Hematopoietic multipotent progenitor cell treated with erythropoietin and hydrocortisone succinate and interleukin-3 and kit ligand, for 15 days (in vitro differentiated cells): ENCODE data around the gene PEAK1.
"Not testable (repeated sequence)": the region's sequence is repeated elsewhere in the genome, so short reads cannot be mapped to it uniquely, and the experiment has no call there.

ENCODE experiments used
- DNase-seq: peaks from one replicate; pipeline ENCODE4 v3.0.0-alpha.2; 2015; ENCODE audit warnings: low spot score

The PEAK1 gene

DNA sequence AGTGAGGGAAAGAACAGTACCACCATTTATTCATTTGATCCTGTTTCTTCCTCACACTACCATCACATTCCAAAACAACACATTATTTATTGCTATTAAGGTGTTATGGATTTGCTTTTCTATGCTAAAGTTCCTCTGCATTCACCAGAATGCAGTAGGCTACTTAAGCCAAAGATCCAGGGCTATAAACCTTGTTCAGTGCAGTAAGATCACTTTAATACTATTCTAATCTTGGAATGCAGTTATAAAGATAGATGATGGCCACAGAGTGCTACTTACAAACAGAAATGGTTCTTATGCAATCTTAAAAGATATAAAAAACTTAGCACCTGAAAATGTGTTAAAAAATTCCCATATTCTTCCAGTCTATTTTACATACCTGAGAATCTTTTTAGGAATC is 241.5 kb downstream of the PEAK1 start:
- DNase-seq: no peak

DNA sequence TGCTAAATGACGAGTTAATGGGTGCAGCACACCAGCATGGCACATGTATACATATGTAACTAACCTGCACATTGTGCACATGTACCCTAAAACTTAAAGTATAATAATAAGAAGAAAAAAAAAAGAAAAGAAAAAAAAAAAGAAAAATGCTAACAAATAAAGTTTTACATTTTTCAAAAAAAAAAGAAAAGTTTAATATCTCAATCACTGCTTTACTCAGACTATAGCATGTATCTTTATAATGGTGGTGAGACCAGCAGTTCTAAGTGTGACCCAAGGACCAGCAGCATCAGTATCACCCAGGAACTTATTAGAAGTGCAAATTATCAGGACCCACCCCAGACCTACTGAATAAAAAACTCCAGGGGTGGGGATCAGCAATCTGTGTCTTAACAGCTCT is 243.8 kb downstream of the PEAK1 start:
- not testable (repeated sequence) for DNase-seq

DNA sequence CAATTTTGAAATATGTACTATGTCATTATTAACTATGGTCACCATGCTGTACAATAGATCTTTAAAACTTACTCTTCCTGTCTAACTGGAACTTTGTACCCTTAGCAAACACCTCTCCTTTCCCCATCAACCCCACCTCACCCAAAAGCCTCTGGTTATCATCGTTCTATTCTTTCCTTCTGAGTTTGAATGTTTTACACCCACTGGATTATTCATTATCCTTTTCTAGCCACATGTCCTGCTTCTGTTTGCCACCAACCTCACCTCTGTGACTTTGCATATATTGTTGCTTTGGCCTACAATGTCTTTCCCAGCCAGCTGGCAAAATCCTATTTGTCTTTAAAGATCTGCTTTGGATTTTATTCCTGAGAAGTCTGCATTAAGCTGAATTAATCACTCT is 246.4 kb downstream of the PEAK1 start:
- no peak for DNase-seq

DNA sequence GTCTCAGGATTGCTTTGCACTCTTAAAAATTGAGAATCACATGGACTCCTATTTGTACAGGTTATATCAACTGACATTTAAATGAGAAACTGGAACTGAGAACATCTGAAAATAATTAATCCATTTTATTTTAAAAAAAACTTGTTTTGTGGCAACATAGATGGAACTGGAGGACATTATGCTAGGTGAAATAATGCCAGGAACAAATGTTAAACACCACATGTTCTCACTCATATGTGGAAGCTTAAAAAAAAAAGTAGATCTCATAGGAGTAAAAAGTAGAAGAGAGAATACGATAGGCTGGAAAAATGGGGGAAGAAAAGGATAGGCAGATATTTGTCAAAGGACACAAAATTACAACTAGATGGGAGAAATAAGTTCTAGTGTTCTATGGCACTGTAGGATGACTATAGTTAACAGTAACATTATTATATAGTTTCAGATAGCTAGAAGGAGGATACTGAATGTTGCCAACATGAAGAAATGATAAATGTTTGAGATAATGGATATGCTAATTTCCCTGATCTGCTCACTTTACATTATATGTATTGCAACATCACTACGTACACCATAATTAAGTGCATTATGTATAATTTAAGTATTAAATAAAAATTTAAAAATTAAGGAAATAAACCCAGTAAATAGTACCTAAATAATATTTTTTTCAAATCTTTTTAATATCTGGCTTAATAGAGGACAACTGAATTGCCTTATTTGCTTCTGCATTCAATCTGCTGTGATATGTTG is 248.5 kb downstream of the PEAK1 start:
- no peak for DNase-seq

DNA sequence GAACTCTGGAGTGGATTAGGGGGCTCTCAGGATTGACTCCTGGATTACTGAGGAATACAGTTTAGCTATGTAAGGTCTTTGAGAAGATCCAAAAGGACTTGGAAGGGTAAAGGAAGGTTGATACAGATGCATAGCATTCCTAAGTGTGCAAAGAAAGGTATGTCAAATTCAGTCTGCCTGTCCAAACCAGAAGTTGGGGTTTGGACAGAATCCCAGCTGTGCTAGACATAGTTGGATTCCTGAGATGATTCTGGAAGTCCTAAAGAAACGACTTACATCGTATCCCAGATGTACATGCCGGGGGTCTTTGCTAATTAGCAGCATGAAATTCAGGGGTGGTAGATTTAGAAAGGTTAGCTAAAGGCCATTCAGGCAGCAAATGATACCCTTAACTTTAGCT is 251.3 kb downstream of the PEAK1 start:
- DNase-seq: no peak

DNA sequence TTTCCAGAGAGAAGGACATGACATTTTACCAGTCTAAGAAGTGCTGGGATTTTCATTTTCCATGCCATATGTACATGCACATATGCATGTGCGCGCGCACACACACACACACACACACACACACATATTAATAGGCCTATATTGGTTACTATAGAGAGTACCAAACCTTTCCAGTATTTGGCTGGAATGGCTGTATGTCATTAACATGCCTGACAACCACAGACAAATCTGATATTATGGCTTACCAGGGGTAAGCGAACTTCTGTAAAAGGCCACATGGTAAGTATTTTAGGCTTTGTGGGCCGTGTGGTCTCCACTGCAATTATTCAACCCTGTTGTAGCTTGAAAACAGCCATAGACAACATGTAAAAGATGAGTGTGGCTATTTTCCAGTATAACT is 251.8 kb downstream of the PEAK1 start:
- no peak for DNase-seq

DNA sequence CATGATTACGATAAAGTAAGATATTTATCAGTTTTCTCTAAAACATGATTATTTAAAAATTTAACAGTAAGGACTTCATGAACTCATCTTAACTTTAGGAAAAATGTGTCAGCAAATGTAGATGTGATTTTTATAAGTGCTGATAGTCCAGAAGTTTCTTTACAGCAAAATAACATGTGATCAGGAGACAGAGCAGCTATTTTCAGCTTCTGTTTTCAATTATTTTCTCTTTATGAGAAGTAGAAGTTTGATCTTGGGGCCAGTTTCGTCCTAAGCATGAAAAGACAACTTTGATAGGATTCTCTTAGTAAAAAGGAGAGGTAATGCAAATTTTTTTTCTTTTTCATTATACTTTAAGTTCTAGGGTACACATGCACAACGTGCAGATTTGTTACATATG is 252.5 kb downstream of the PEAK1 start:
- no peak for DNase-seq

DNA sequence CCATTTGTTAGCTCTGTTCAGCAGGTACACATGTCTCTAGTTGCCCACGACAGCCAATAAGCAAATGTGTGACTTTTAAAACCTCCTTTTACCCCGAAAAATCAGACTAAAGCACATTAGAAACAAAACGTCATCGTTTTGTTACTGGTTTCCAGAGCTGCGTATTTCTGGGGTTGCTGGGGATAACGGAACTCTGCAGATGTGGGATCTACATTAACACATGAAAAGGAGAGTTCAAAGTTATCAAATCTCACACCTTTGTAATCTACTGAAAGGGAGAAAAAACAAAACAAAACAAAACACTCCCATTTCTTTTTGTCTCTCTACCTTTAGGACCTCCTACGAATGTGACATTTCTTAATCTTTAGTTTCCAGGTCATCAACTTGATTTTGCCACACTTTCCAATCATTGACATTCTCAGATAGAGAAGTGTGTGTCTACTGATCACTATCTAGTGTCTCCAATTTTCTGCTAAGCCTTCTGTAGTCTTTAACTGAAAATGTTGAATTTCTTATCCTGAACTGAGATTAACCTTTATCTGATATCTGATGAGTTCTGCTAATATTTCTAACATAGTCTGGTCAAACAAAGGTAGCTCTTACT is 256.0 kb downstream of the PEAK1 start:
- DNase-seq: no peak

DNA sequence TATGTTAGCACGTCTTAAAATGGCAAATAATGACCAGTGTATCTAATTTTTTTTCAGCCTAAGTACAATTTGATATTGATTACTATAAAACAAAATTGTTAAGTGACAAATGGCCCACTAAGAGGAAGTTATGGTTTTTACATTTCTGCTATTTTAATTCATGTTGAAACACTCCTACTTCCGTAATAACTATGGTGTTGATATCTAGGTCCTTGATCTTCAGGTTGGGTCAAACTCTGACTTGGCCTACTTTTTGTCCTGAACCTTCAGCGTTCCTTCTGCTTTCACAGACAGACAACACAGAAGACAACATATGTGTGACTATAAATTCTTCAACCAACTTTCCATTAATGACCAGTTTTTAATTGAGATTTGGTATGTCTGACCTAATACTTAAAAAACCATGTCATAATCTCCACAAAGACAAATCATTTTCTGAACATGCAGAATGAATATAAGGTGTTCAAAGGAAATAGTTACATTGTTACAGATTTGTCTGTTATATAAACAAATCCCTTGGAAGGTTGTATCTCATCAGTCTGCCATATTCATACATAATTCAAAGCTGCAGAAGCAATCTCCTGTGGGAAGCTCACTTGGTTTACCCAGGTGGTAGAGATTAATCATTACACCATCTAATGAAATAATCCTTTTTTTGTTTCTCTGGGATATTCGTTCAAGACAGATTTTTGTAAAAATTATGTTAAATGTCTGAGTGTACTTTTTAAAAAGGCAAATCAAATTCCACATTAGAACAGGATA is 256.9 kb downstream of the PEAK1 start:
- DNase-seq: no peak

DNA sequence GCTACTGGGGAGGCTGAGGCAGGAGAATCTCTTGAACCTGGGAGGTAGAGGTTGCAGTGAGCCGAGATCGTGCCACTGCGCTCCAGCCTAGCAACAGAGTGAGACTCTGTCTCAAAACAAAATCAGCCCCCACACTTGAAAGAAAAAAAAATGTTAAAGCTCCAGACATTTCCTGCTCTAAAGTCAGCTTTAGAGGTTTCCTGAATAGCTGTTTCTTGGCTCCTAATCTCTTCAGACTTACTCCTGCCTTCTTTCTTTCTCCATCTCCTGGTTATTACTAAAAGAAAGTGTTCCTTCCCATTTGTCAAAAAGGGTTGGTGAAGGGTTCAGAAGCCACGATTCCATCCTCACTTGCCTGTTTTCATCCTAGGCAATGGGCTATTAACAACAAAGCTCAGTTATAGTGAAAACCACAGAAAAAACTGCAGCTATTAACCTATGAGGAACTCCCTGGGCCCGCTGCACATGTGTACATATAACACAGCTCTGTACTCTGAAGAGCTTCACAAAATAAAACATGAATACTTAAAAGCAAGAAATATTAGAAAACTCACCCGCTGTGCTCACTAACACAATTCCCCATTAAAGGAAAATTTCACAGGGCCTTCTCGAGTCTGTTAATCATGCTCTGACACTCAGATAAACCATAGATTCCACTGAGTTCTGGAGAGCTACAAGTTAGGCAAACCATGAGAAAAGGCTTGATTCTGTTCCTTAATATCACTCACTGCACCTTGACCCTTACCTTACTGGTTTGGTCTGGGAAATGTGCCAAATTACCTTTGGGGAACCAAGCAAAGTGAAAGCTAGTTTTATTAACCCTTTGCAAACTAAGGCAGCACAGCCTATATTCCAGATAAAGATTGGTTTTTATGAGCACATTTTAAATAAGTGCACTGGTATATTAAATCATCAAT is 259.1 kb downstream of the PEAK1 start:
- no peak for DNase-seq

DNA sequence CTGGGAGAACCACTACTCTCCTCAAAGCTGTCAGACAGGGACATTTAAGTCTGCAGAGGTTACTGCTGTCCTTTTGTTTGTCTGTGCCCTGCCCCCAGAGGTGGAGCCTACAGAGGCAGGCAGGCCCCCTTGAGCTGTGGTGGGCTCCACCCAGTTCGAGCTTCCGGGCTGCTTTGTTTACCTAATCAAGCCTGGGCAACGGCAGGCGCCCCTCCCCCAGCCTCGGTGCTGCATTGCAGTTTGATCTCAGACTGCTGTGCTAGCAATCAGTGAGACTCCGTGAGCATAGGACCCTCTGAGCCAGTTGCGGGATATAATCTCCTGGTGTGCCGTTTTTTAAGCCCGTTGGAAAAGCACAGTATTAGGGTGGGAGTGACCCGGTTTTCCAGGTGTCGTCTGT is 263.9 kb downstream of the PEAK1 start:
- DNase-seq: not testable (repeated sequence)

DNA sequence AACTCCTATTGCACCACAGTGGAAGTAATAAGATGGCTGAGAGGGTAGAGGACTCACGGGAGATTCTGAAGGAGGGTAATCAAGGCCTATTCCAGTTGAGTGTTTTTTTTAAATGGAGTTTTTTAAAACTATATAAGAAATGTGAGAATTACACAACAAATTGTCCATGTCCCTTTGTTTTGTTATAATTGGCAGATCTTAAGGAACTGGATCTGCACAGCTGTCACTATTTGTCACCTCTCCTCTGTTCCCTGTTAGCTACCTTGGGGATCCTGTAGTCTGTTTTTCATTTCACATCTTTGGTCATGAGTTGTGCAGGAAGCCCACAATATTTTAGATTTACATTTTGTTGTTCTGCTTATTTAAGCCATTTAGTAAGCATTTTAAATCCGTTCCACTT is 271.7 kb downstream of the PEAK1 start:
- DNase-seq: no peak

DNA sequence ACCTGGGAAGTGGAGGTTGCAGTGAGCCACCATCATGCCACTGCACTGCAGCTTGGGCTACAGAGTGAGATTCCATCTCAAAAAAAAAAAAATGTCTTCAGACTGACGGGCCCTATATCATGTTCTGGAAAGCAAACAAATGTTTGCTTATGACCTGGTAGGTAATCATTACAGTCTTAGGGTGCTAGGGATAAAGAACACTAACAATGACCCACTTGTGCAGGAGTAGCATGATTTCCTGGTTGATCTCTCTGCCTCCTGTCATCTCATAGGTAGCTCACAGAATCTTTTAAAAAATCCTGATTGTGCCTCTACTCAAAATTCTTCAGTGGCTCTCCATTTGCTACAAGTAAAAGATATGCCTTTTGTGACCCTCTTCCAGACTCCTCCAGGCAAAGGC is 274.5 kb downstream of the PEAK1 start:
- DNase-seq: no peak

DNA sequence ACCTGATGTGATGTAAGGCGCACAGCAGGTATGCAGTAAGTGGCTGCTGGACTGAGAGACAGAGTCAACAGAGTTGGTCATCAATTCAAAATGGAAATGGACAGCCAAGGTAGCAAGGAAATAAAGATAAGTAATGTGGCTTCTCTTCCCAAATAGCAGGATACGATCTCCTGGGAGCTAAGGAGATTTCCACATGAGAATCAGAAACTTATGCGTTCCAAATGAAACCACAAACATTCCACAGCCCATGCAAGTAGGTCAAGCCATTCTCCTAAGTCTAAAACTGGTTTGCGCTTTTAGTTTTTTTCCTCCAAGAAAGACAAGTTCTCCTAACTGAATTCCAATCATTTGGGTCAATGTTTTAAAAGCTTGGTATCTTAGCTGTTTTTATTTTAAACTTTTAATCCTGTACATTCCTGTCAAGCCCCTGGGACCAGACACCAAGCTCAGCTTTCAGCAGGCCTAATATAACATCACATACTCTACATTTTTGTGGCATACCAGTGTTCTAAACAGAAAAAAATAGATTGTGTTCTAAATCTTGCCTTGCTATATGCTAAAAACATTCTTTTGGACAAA is 275.3 kb downstream of the PEAK1 start:
- DNase-seq: no peak

DNA sequence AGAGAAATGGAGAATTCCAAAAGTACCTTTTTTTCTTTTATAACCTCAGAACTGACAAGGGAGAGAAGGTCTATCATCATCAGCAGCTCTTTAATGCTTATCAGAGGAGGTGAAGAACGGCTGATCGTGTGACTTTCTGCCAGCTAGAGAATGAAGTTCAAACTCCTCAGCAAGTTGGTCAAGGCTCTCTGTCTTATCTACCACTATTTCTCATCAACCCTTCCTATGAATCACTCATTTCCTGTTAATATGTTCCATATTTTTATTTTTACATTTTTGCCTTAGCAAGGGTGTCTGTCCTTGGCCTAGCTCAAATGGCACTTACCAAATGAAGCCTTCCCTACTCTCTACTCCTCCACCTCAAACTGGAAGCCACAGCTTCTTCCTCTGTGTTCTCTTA is 275.9 kb downstream of the PEAK1 start:
- DNase-seq: no peak

DNA sequence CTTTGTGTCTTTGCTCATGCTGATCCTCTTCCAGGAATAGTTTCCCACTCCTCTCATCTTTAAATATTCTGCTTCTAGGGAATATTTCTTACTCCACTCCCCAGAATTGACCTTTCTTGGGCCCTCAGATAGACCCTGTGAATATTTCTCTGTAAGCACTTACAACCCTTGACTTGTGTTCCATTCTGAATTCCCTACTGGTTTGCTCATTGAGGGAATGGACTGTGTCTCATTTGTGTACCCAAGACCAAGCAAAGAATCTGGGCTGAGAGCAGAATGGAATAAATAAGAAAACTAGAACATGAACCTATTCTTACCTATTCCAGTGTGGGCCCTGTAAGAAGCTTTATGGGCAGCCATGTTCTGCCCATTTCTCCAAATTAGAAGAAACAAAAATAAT is 276.3 kb downstream of the PEAK1 start:
- DNase-seq: no peak

DNA sequence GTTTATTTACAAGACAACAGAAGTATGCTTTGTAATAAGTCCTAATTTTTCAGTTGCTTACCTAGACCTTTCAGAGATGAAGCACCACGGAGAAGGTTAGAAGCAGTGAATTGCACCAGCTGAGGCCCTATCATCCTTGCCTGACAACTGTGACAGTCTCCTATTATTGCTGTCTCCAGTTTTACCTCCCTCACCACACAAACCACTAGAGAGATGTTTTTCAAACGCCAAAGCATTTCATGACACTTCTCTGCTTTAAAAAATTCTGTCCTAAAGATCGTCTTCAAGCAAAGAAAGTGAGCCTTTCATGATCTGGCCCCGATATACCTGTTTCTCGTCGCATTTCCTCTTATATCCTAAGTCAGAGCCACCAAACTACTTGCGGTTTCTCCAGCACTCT is 276.7 kb downstream of the PEAK1 start:
- no peak for DNase-seq

DNA sequence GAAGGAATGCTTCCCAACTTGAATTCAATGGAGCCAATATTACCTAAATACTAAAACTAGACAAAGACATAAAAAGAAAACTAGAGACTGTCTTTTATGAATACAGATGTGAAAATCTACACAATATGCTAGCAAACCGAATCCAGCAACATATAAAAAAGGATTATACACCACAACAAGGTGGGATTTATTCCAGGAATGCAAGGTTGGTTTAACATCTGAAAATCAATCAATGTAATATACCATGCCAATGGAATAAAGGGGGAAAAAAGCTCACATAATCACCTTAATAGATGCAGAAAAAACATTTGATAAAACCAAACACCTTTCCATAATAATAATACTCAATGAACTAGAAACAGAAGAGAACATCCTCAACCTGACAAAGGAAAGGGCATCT is 279.7 kb downstream of the PEAK1 start:
- DNase-seq: no peak

DNA sequence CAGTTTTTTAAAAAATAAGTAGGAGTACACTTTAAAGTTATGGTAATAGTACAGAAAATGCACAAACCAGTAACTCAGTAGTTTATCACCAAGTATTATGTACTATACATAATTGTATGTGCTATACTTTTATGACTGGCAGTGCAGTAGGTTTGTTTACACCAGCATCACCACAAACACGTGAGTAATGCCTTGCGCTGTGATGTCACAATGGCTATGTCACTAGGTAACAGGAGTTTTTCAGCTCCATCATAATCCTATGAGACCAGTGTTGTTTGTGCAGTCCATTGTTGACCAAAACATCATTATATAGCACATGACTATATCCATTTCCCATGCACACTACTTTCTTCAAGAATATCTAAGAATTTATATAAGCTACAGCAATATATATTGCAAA is 280.6 kb downstream of the PEAK1 start:
- no peak for DNase-seq

DNA sequence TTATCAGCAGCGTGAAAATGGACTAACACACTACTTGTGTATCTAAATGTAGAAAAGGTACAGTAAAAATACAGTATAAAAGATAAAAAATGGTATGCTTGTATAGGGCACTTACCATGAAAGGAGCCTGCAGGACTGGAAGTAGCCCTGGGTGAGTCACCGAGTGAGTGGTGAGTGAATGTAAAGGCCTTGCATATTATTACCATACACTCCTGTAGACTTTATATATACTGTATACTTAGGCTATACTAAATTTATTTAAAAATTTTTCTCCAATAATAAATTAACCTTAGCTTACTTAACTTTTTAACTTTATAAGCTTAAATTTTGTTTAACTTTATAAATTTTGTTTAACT is 281.8 kb downstream of the PEAK1 start:
- DNase-seq: no peak

DNA sequence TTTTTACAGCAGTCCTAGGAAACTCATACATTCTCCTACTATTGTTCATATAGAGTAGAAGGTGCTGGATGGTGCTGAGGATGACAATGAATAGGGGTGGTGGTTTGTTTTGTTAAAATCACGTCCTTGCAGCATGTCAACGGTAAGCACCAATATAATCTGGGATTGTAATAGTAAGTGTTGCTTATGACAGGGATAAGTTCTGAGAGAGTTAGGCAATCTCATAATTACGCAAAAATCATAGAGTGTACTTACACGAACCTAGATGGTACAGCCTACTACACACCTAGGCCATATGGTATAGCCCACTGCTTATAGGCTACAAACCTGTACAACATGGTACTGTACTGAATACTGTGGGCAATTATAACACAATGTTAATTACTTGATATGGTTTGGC is 284.7 kb downstream of the PEAK1 start:
- no peak for DNase-seq

DNA sequence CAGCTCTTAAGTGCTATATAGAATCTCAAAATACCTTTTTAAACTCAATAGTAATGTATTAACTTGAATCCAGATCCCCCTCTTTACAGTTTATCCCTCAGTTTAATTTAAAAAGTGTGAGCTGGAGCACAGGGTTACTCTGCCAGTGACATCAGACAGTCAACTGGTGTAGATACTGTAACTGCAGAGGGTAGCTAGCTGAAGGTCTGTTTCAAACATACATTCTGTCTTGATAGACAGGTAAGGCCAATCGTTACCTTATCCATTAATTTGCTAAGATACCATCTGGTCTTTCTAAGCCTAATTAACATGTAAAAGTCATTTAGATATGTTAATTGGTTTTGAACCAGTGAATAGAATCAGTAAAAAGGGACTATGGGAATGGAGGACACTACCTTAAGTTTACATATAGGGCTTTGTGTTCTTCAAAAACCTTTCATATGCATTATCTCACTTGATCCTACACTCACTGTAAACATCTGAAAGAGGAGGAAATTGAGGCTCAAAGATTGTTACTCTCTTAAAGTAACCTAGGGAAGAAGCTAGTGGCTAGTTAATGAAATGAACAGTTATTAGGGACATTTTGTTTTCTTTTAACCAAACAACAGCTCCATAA is 289.5 kb downstream of the PEAK1 start:
- DNase-seq: no peak
